GM23338 (cell line): ENCODE results near the gene KCNJ13. TPM values are rescaled to one million over a fixed set of nuclear protein-coding genes. Genes with fewer than 3 reads are reported as not detected.

Source experiments
- ATAC-seq: fragments of 200-7000 bp; cut with Tn5 transposase; 3 replicates; pipeline ENCODE4 v1.9.1; 2020
- DNase-seq: peaks from one replicate; pipeline ENCODE4 v3.0.0-alpha.2; 2015; ENCODE audit warnings: low spot score
- H2AFZ ChIP-seq: fragments of 200-600 bp; sonication (generic); 2 replicates; pipeline ENCODE4 v1.8.0; 2016; ENCODE audit warnings: antibody characterized with exemption, mild to moderate bottlenecking, moderate library complexity
- H3F3A ChIP-seq: fragments of 200-600 bp; sonication (generic); replicated peaks from 2 replicates; pipeline ENCODE4 v1.8.0; 2017; ENCODE audit warnings: antibody characterized with exemption, mixed run types, low read depth
- H3K27ac ChIP-seq: fragments of 200-600 bp; sonication (generic); 2 replicates; pipeline ENCODE4 v1.6.1; 2016; ENCODE audit warnings: low read depth
- H3K27me3 ChIP-seq: fragments of 200-600 bp; sonication (generic); 2 replicates; pipeline ENCODE4 v1.8.0; 2016; ENCODE audit warnings: mild to moderate bottlenecking, mixed run types, moderate library complexity; ENCODE audit not compliant: insufficient read depth
- H3K36me3 ChIP-seq: fragments of 200-600 bp; sonication (generic); 2 replicates; pipeline ENCODE4 v1.8.0; 2016; ENCODE audit warnings: mild to moderate bottlenecking; ENCODE audit not compliant: insufficient read depth
- H3K4me1 ChIP-seq: fragments of 200-600 bp; sonication (generic); 2 replicates; pipeline ENCODE4 v1.8.0; 2016; ENCODE audit warnings: mild to moderate bottlenecking, moderate library complexity; ENCODE audit not compliant: insufficient read depth
- H3K4me2 ChIP-seq: fragments of 200-600 bp; sonication (generic); 2 replicates; pipeline ENCODE4 v1.7.1; 2017; ENCODE audit warnings: mixed run types
- H3K4me3 ChIP-seq: fragments of 200-600 bp; sonication (generic); 2 replicates; pipeline ENCODE4 v1.6.1; 2016; ENCODE audit warnings: mixed run types
- H3K79me2 ChIP-seq: fragments of 200-600 bp; sonication (generic); replicated peaks from 2 replicates; pipeline ENCODE4 v1.8.0; 2017; ENCODE audit warnings: mild to moderate bottlenecking; ENCODE audit not compliant: insufficient read depth
- H3K9me2 ChIP-seq: fragments of 200-600 bp; sonication (generic); 2 replicates; pipeline ENCODE4 v1.8.0; 2017; ENCODE audit not compliant: insufficient read depth
- H4K20me1 ChIP-seq: fragments of 200-600 bp; sonication (generic); replicated peaks from 2 replicates; pipeline ENCODE4 v1.8.0; 2017; ENCODE audit warnings: mild to moderate bottlenecking; ENCODE audit not compliant: insufficient read depth
- H3K27ac Mint-ChIP-seq: 2 replicates; pipeline ENCODE4 v1.8.0; 2020; ENCODE audit warnings: inconsistent platforms, mild to moderate bottlenecking, moderate library complexity, mixed read lengths
- H3K27me3 Mint-ChIP-seq: 3 replicates; pipeline ENCODE4 v1.8.0; 2022; ENCODE audit warnings: low read depth, mild to moderate bottlenecking, moderate library complexity, mixed read lengths, inconsistent platforms; ENCODE audit not compliant: insufficient read depth, poor library complexity
- H3K36me3 Mint-ChIP-seq: 3 replicates; pipeline ENCODE4 v1.8.0; 2021; ENCODE audit warnings: low read depth, mild to moderate bottlenecking, inconsistent platforms, moderate library complexity, mixed read lengths
- H3K4me1 Mint-ChIP-seq: 3 replicates; pipeline ENCODE4 v1.8.0; 2020; ENCODE audit warnings: mild to moderate bottlenecking, inconsistent platforms, mixed read lengths
- H3K4me3 Mint-ChIP-seq: 3 replicates; pipeline ENCODE4 v1.8.0; 2021; ENCODE audit warnings: moderate library complexity, mild to moderate bottlenecking, inconsistent platforms, mixed read lengths
- H3K9me3 Mint-ChIP-seq: 3 replicates; pipeline ENCODE4 v1.8.0; 2020; ENCODE audit warnings: moderate library complexity, mild to moderate bottlenecking, inconsistent platforms, mixed read lengths
- polyA plus RNA-seq: library from polyadenylated mRNA; unstranded; fragments of >200 nt; fragmentation: Nextera tagmentation; extraction: Ambion mirVana; gene quantifications from 2 replicates; pipeline ENCODE4 v1.2.1, GENCODE V29; 2016
- total RNA-seq: library from RNA; depleted of rRNA; stranded (reverse); fragments of >200 nt; shearing (Covaris generic); gene quantifications from 2 replicates; pipeline ENCODE4 v1.2.3, GENCODE V29; 2014
- TF ChIP-seq, protein P1 (sequence below), 2 experiments: fragments of 200-600 bp in 1 of 2; sonication (generic) in 1 of 2; conservative IDR thresholded peaks; 2 replicates each; pipeline versions ENCODE4 v1.5.1 to v1.6.1; 2016 to 2017; ENCODE audit warnings: antibody characterized with exemption in 2 of 2, low read depth in 2 of 2, mild to moderate bottlenecking in 2 of 2, moderate library complexity in 1 of 2
- TF ChIP-seq, protein P2 (sequence below): fragments of 250-450 bp; sonication (Bioruptor Pico); IDR thresholded peaks from 2 replicates; pipeline ENCODE4 v1.5.0; 2020; ENCODE audit warnings: mild to moderate bottlenecking, moderate library complexity

Gene KCNJ13
- total and polyA plus RNA-seq, 2 experiments from 2014 or later: 0.37 TPM; not detected in 1

DNA sequence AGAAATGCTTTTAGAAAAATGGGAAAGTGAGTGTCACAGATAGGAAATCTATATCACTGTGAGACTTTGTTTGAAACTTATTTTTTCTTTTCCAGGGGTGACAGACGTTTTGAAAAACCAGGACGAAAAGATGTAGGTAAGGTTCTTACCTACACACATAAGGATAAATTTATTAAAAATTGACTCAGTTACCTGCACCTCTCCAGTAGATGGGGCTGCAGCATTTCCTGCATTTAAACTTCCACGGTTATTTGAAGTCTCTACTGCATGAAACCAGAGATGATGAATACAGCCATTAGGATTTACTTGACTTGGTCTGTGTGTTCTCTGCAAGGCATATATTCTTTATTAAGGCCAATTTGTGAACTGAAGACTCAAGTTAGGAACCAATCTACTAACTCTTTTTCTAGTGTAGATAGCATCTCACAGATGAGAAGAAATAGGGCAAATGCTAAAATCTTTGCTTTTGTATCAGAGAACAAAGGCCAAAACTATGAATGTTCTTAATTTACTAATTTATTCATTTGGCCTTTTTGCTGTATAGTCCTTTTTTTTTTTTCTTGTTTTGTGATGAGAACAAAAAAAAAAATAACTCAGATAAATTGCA is 15.0 kb downstream of the KCNJ13 start:
- Histone ChIP-seq H3K27ac (no peak overlapping the region), H3K4me1 (no peaks in the 10 kb centered on the region), H3K36me3 (peaks cover 12% of the 10 kb centered on the region), H2AFZ (no peak overlapping the region), H3F3A (no peaks in the 10 kb centered on the region), H4K20me1 (no peaks in the 10 kb centered on the region), H3K79me2 (no peaks in the 10 kb centered on the region), H3K4me3 (no peak overlapping the region), H3K27me3 (no peaks in the 10 kb centered on the region), H3K4me2 (no peak overlapping the region), H3K9me2 (no peaks in the 10 kb centered on the region)
- H3K36me3 Mint-ChIP-seq: peaks cover 23% of the 10 kb centered on the region
- TF ChIP-seq, protein P1, sequence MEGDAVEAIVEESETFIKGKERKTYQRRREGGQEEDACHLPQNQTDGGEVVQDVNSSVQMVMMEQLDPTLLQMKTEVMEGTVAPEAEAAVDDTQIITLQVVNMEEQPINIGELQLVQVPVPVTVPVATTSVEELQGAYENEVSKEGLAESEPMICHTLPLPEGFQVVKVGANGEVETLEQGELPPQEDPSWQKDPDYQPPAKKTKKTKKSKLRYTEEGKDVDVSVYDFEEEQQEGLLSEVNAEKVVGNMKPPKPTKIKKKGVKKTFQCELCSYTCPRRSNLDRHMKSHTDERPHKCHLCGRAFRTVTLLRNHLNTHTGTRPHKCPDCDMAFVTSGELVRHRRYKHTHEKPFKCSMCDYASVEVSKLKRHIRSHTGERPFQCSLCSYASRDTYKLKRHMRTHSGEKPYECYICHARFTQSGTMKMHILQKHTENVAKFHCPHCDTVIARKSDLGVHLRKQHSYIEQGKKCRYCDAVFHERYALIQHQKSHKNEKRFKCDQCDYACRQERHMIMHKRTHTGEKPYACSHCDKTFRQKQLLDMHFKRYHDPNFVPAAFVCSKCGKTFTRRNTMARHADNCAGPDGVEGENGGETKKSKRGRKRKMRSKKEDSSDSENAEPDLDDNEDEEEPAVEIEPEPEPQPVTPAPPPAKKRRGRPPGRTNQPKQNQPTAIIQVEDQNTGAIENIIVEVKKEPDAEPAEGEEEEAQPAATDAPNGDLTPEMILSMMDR (conservative IDR thresholded peaks at IDR 0.05; ENCODE audit: low read depth in 2 of 2): peak; percentile 52 to 63
- TF ChIP-seq, protein P2, sequence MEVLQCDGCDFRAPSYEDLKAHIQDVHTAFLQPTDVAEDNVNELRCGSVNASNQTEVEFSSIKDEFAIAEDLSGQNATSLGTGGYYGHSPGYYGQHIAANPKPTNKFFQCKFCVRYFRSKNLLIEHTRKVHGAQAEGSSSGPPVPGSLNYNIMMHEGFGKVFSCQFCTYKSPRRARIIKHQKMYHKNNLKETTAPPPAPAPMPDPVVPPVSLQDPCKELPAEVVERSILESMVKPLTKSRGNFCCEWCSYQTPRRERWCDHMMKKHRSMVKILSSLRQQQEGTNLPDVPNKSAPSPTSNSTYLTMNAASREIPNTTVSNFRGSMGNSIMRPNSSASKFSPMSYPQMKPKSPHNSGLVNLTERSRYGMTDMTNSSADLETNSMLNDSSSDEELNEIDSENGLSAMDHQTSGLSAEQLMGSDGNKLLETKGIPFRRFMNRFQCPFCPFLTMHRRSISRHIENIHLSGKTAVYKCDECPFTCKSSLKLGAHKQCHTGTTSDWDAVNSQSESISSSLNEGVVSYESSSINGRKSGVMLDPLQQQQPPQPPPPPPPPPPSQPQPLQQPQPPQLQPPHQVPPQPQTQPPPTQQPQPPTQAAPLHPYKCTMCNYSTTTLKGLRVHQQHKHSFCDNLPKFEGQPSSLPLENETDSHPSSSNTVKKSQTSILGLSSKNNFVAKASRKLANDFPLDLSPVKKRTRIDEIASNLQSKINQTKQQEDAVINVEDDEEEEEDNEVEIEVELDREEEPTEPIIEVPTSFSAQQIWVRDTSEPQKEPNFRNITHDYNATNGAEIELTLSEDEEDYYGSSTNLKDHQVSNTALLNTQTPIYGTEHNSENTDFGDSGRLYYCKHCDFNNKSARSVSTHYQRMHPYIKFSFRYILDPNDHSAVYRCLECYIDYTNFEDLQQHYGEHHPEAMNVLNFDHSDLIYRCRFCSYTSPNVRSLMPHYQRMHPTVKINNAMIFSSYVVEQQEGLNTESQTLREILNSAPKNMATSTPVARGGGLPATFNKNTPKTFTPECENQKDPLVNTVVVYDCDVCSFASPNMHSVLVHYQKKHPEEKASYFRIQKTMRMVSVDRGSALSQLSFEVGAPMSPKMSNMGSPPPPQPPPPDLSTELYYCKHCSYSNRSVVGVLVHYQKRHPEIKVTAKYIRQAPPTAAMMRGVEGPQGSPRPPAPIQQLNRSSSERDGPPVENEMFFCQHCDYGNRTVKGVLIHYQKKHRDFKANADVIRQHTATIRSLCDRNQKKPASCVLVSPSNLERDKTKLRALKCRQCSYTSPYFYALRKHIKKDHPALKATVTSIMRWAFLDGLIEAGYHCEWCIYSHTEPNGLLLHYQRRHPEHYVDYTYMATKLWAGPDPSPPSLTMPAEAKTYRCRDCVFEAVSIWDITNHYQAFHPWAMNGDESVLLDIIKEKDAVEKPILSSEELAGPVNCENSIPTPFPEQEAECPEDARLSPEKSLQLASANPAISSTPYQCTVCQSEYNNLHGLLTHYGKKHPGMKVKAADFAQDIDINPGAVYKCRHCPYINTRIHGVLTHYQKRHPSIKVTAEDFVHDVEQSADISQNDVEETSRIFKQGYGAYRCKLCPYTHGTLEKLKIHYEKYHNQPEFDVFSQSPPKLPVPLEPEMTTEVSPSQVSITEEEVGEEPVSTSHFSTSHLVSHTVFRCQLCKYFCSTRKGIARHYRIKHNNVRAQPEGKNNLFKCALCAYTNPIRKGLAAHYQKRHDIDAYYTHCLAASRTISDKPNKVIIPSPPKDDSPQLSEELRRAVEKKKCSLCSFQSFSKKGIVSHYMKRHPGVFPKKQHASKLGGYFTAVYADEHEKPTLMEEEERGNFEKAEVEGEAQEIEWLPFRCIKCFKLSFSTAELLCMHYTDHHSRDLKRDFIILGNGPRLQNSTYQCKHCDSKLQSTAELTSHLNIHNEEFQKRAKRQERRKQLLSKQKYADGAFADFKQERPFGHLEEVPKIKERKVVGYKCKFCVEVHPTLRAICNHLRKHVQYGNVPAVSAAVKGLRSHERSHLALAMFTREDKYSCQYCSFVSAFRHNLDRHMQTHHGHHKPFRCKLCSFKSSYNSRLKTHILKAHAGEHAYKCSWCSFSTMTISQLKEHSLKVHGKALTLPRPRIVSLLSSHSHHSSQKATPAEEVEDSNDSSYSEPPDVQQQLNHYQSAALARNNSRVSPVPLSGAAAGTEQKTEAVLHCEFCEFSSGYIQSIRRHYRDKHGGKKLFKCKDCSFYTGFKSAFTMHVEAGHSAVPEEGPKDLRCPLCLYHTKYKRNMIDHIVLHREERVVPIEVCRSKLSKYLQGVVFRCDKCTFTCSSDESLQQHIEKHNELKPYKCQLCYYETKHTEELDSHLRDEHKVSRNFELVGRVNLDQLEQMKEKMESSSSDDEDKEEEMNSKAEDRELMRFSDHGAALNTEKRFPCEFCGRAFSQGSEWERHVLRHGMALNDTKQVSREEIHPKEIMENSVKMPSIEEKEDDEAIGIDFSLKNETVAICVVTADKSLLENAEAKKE (CRISPR knock-in tag): no peak
- no peak overlapping the region for H3K4me3 Mint-ChIP-seq
- ATAC-seq (no peak), DNase-seq (peak; percentile 46)
- no peak overlapping the region for H3K27ac Mint-ChIP-seq
- H3K27me3 Mint-ChIP-seq: no peaks in the 10 kb centered on the region
- H3K9me3 Mint-ChIP-seq: no peaks in the 10 kb centered on the region
- no peaks in the 10 kb centered on the region for H3K4me1 Mint-ChIP-seq

DNA sequence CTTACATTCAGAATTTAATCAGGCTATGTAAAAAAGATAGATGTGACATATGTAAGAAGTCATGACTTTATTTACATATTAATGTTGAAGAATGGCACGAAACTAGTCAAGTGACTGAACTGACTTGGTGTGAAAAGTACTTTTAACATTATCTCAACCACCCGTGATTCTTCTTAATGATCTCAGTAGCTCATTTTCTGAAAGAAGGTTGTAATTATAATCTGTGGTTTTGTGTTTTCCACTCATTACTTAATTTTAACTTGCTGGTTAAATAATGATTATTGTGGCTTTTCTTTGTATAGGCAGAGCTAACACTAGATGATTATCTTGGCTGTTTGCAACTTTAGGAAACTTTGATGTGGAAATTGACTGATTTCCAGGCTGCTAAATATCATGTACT is 18.5 kb downstream of the KCNJ13 start:
- H2AFZ ChIP-seq: no peak overlapping the region
- H3K9me3 Mint-ChIP-seq: no peaks in the 10 kb centered on the region
- H3K4me3 Mint-ChIP-seq: no peak overlapping the region
- H3K27ac Mint-ChIP-seq: no peak overlapping the region
- H3K79me2 ChIP-seq: no peaks in the 10 kb centered on the region
- H3K4me1 ChIP-seq: no peaks in the 10 kb centered on the region
- no peaks in the 10 kb centered on the region for H3K4me1 Mint-ChIP-seq
- H3K9me2 ChIP-seq: no peaks in the 10 kb centered on the region
- no peaks in the 10 kb centered on the region for H4K20me1 ChIP-seq
- peaks cover 15% of the 10 kb centered on the region for H3K36me3 ChIP-seq
- ATAC-seq (no peak), DNase-seq (no peak)
- no peaks in the 10 kb centered on the region for H3F3A ChIP-seq
- H3K27me3 Mint-ChIP-seq: no peaks in the 10 kb centered on the region
- no peak overlapping the region for H3K27ac ChIP-seq
- no peak overlapping the region for H3K4me3 ChIP-seq
- H3K4me2 ChIP-seq: no peak overlapping the region
- H3K27me3 ChIP-seq: no peaks in the 10 kb centered on the region
- peaks cover 21% of the 10 kb centered on the region; the same call in 2 of the 3 replicates for H3K36me3 Mint-ChIP-seq
- TF ChIP-seq, protein P1 (conservative IDR thresholded peaks at IDR 0.05; ENCODE audit: low read depth in 2 of 2): no peak
